ENCODE results near the gene MED31.
"Not testable (repeated sequence)": the region's sequence is repeated elsewhere in the genome, so short reads cannot be mapped to it uniquely, and the experiment has no call there.

The MED31 gene

DNA sequence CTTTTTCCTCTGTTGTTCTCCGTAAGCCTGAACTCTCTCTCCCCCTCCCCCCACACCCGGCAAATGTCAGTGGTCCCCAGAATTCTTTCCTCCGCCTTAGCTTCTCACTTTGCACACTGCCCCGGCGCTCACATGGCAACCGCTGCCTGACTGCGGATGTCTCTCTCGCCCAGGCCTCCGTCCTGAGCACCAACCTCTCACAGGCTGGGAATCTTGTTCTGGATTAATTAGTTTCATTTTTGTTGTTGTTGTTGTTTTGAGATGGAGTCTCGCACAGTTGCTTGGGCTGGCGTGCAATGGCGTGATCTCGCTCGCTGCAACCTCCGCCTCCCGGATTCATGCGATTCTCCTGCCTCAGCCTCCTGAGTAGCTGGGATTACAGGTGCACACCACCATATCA is 16.8 kb upstream of the MED31 start:
- Histone ChIP-seq H3K4me3 (ENCODE audit: low read length in 2 of 2) (no peak overlapping the region), H3K27ac (ENCODE audit: low read depth in 2 of 2, low read length in 2 of 2) (no peak overlapping the region), H3K36me3 (ENCODE audit: control insufficient read depth in 2 of 2, insufficient read depth in 2 of 2, low read length in 2 of 2) (no peaks in the 10 kb centered on the region), H3K9ac (ENCODE audit: low read depth in 1 of 2, low read length in 2 of 2) (no peak overlapping the region), H3K27me3 (ENCODE audit: control insufficient read depth in 2 of 2, insufficient read depth in 2 of 2, low read length in 2 of 2) (no peaks in the 10 kb centered on the region), H3K4me1 (ENCODE audit: control insufficient read depth in 2 of 2, insufficient read depth in 2 of 2, low read length in 2 of 2) (peaks cover 2 to 3% of the 10 kb centered on the region in 2 donors), H3K9me3 (ENCODE audit: control insufficient read depth in 2 of 2, low read length in 2 of 2) (no peaks in the 10 kb centered on the region)

DNA sequence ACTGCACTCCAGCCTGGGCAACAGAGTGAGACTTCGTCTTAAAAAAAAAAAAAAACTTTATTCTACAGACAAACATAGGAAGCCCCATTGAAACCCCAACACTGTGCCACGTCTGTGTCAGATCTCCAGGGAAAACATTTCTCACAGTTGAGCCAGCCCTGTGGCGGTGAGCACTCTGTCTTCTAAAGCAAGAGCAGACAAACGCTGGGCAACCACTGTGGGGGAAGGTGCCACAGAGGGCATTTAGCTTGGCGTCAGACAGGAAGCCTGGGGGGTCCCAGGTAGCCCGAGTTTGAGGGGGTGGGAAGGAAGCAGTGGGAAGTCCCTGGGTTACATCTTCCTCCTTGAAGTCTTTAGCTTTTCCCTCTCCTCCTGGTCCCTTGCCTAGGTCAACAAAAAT is 16.1 kb upstream of the MED31 start:
- Histone ChIP-seq H3K9ac (ENCODE audit: low read depth in 1 of 2, low read length in 2 of 2) (no peak overlapping the region), H3K9me3 (ENCODE audit: control insufficient read depth in 2 of 2, low read length in 2 of 2) (no peaks in the 10 kb centered on the region), H3K36me3 (ENCODE audit: control insufficient read depth in 2 of 2, insufficient read depth in 2 of 2, low read length in 2 of 2) (no peaks in the 10 kb centered on the region), H3K4me1 (ENCODE audit: control insufficient read depth in 2 of 2, insufficient read depth in 2 of 2, low read length in 2 of 2) (peaks cover 2 to 3% of the 10 kb centered on the region in 2 donors), H3K27me3 (ENCODE audit: control insufficient read depth in 2 of 2, insufficient read depth in 2 of 2, low read length in 2 of 2) (no peaks in the 10 kb centered on the region), H3K27ac (ENCODE audit: low read depth in 2 of 2, low read length in 2 of 2) (no peak overlapping the region), H3K4me3 (ENCODE audit: low read length in 2 of 2) (no peak overlapping the region)

DNA sequence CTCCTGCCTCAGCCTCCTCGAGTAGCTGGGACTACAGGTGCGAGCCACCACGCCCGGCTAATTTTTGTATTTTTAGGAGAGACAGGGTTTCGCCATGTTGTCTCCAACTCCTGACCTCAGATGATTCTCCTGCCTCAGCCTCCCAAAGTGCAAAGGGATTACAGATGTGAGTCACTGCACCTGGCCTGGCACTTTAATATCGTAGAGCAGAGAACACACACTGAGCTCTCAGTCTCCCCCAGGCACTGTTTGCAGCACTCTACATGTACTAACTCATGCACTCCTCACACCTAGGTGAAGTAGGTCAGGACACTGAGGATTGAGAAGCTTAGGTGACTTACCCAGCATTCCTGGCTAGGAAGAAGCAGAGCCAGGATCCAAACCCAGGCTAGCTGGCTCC is 15.2 kb upstream of the MED31 start:
- no peaks in the 10 kb centered on the region for H3K9me3 ChIP-seq (ENCODE audit: control insufficient read depth in 2 of 2, low read length in 2 of 2)
- no peak overlapping the region for H3K27ac ChIP-seq (ENCODE audit: low read depth in 2 of 2, low read length in 2 of 2)
- H3K4me1 ChIP-seq (ENCODE audit: control insufficient read depth in 2 of 2, insufficient read depth in 2 of 2, low read length in 2 of 2), result peaks cover 2 to 3% of the 10 kb centered on the region in 2 donors
- no peak overlapping the region for H3K4me3 ChIP-seq (ENCODE audit: low read length in 2 of 2)
- H3K36me3 ChIP-seq (ENCODE audit: control insufficient read depth in 2 of 2, insufficient read depth in 2 of 2, low read length in 2 of 2), result no peaks in the 10 kb centered on the region
- H3K27me3 ChIP-seq (ENCODE audit: control insufficient read depth in 2 of 2, insufficient read depth in 2 of 2, low read length in 2 of 2), result no peaks in the 10 kb centered on the region
- H3K9ac ChIP-seq (ENCODE audit: low read depth in 1 of 2, low read length in 2 of 2), result no peak overlapping the region

DNA sequence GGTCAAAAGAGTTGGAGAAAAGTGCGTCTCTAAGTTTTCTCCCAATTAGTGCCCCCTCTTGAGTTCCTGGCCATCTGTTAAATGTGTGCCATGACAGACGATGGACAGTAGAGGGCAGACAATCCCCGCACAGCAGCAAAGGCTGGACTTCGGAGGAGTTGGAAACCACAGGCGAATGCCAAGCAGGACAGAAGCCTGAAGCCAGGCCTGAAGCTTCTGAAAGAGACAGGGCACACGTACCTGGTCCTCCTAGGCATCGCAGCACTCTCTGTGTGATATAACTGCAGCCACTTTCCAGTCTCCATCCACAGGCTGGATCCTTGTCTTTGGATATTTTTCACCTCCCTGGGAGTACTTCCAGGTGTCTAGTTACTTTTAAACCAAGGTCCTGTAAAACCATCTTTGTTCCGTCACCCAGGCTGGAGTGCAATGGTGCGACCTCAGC is 14.7 kb upstream of the MED31 start:
- no peaks in the 10 kb centered on the region for H3K27me3 ChIP-seq (ENCODE audit: control insufficient read depth in 2 of 2, insufficient read depth in 2 of 2, low read length in 2 of 2)

DNA sequence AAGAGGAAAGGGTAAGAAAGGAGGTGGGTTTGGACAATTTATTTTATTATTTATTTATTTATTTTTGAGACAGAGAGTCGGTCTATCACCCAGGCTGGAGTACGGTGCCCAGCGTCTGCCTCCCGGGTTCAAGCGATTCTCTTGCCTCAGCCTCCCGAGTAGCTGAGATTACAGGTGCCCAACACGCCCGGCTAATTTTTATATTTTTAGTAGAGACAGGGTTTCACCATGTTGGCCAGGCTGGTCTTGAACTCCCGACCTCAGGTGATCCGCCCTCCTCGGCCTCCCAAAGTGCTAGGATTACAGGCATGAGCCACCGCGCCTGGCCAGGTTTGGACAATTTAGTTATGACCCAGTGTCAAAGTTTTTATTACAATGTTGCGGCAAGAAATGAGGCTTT is 11.8 kb upstream of the MED31 start:
- H3K9me3 ChIP-seq (ENCODE audit: control insufficient read depth in 2 of 2, low read length in 2 of 2); H3K9ac ChIP-seq (ENCODE audit: low read depth in 1 of 2, low read length in 2 of 2); H3K4me3 ChIP-seq (ENCODE audit: low read length in 2 of 2); H3K27ac ChIP-seq (ENCODE audit: low read depth in 2 of 2, low read length in 2 of 2); H3K4me1 ChIP-seq (ENCODE audit: control insufficient read depth in 2 of 2, insufficient read depth in 2 of 2, low read length in 2 of 2); H3K27me3 ChIP-seq (ENCODE audit: control insufficient read depth in 2 of 2, insufficient read depth in 2 of 2, low read length in 2 of 2); H3K36me3 ChIP-seq (ENCODE audit: control insufficient read depth in 2 of 2, insufficient read depth in 2 of 2, low read length in 2 of 2): not testable (repeated sequence)

More for the DNA sequence above, 14.7 kb upstream of the MED31 start:
- H3K27ac ChIP-seq (ENCODE audit: low read depth in 2 of 2, low read length in 2 of 2), result no peak overlapping the region
- peaks cover 2 to 3% of the 10 kb centered on the region in 2 donors for H3K4me1 ChIP-seq (ENCODE audit: control insufficient read depth in 2 of 2, insufficient read depth in 2 of 2, low read length in 2 of 2)
- no peak overlapping the region for H3K4me3 ChIP-seq (ENCODE audit: low read length in 2 of 2)
- no peaks in the 10 kb centered on the region for H3K9me3 ChIP-seq (ENCODE audit: control insufficient read depth in 2 of 2, low read length in 2 of 2)
- no peaks in the 10 kb centered on the region for H3K36me3 ChIP-seq (ENCODE audit: control insufficient read depth in 2 of 2, insufficient read depth in 2 of 2, low read length in 2 of 2)
- H3K9ac ChIP-seq (ENCODE audit: low read depth in 1 of 2, low read length in 2 of 2), result no peak overlapping the region

DNA sequence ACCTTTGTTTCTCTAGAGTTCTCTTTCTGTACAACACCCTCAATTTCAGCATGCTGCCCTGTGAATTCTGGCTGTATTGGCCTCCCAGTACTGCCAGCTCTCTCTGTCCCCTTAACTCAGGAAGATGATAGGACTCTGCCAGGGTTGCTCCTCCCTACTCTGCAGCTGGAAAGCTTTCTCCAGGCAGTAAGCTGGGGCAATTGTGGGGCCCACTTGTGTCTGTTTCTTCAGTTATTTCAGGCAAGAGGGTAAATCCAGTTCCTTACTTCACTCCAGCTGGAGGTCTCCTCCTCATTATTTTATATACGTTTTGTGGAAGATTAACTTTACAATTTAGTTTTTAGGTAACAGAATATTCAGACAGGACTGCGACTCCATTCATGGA is 10.1 kb upstream of the MED31 start:
- H3K4me1 ChIP-seq (ENCODE audit: control insufficient read depth in 2 of 2, insufficient read depth in 2 of 2, low read length in 2 of 2), result peaks cover 2 to 3% of the 10 kb centered on the region in 2 donors
- H3K27me3 ChIP-seq (ENCODE audit: control insufficient read depth in 2 of 2, insufficient read depth in 2 of 2, low read length in 2 of 2), result no peaks in the 10 kb centered on the region
- no peak overlapping the region for H3K4me3 ChIP-seq (ENCODE audit: low read length in 2 of 2)
- no peak overlapping the region for H3K9ac ChIP-seq (ENCODE audit: low read depth in 1 of 2, low read length in 2 of 2)
- H3K9me3 ChIP-seq (ENCODE audit: control insufficient read depth in 2 of 2, low read length in 2 of 2), result no peaks in the 10 kb centered on the region
- no peak overlapping the region for H3K27ac ChIP-seq (ENCODE audit: low read depth in 2 of 2, low read length in 2 of 2)
- no peaks in the 10 kb centered on the region for H3K36me3 ChIP-seq (ENCODE audit: control insufficient read depth in 2 of 2, insufficient read depth in 2 of 2, low read length in 2 of 2)

DNA sequence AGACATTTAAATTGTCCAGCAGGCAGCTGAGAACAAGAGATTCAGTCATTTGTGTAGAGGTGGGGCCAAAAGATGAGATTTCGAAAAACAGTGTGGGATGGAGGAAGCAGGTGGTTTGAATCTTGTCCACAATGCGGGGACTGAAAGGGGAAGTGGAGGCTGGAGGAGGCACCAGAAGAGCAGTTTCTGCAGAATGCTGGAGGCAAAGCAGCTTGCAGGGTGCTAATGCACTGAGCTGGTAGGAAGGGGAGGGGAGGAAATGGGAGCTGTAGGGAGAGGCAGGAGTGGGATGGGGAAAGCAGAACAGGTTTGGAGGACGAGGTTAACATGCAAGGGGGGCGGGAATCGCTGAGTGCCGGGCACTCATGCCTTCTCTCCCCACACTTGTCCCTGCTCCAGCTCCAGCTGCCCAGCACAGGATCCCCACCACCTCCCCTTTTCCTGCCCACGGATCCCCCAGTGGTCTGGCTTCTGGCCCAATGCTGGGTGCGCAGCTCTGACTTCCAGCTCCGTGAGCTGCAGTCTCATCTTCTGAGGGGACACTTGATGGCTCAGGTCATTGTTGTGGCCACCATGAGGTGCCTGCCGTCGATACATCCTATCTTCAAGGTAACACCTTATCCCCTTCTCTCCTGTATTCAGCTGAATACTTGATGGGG is 9.5 kb upstream of the MED31 start:
- Histone ChIP-seq H3K4me1 (ENCODE audit: control insufficient read depth in 2 of 2, insufficient read depth in 2 of 2, low read length in 2 of 2) (no peaks in the 10 kb centered on the region), H3K36me3 (ENCODE audit: control insufficient read depth in 2 of 2, insufficient read depth in 2 of 2, low read length in 2 of 2) (no peaks in the 10 kb centered on the region), H3K27ac (ENCODE audit: low read depth in 2 of 2, low read length in 2 of 2) (no peak overlapping the region), H3K9me3 (ENCODE audit: control insufficient read depth in 2 of 2, low read length in 2 of 2) (no peaks in the 10 kb centered on the region), H3K27me3 (ENCODE audit: control insufficient read depth in 2 of 2, insufficient read depth in 2 of 2, low read length in 2 of 2) (no peaks in the 10 kb centered on the region), H3K9ac (ENCODE audit: low read depth in 1 of 2, low read length in 2 of 2) (no peak overlapping the region), H3K4me3 (ENCODE audit: low read length in 2 of 2) (no peak overlapping the region)

DNA sequence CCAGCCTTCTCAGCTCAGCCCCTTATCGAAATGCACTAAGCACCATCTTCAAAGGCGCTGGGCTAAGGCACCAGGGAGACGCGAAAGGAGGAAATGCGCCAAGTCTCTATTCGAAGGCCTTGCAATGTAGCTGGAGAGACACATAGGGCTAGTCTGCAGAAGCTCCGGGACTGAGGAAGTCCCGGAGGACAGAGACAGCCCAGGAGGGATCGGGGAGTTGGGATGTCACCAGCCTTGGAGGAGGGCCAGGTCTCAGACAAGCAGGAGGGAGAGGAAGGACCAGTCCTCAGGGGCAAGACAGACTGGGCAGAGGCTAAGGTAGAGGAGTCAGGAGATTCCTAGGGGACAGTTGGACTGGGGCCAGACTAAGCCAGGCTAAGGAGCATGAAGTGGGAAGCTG is 8.7 kb upstream of the MED31 start:
- Histone ChIP-seq H3K27ac (ENCODE audit: low read depth in 2 of 2, low read length in 2 of 2) (no peak overlapping the region), H3K27me3 (ENCODE audit: control insufficient read depth in 2 of 2, insufficient read depth in 2 of 2, low read length in 2 of 2) (peaks cover 4 to 5% of the 10 kb centered on the region in 2 donors), H3K9me3 (ENCODE audit: control insufficient read depth in 2 of 2, low read length in 2 of 2) (no peaks in the 10 kb centered on the region), H3K9ac (ENCODE audit: low read depth in 1 of 2, low read length in 2 of 2) (no peak overlapping the region), H3K4me3 (ENCODE audit: low read length in 2 of 2) (no peak overlapping the region), H3K4me1 (ENCODE audit: control insufficient read depth in 2 of 2, insufficient read depth in 2 of 2, low read length in 2 of 2) (peaks cover under 1 to 1% of the 10 kb centered on the region in 2 donors), H3K36me3 (ENCODE audit: control insufficient read depth in 2 of 2, insufficient read depth in 2 of 2, low read length in 2 of 2) (no peaks in the 10 kb centered on the region)

DNA sequence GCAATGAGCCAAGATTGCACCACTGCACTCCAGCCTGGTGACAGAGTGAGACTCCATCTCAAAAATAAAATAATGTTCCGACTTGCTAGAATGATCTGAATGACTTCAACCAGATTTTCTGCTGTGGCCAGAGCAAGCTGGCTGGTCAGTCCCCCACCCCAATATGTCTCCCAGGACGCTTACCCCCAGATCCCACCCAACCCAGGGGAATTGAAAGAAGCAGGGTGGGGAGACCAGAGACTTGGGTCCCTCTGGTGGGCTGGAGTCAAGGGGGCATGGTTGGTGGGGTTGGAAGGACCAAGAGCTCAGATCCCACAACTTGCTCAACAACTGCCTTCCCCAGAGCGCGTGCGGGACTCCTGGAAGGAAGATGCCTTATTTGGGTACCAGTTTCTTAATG is 7.0 kb upstream of the MED31 start:
- not testable (repeated sequence) for H3K27ac ChIP-seq (ENCODE audit: low read depth in 2 of 2, low read length in 2 of 2); H3K9me3 ChIP-seq (ENCODE audit: control insufficient read depth in 2 of 2, low read length in 2 of 2); H3K9ac ChIP-seq (ENCODE audit: low read depth in 1 of 2, low read length in 2 of 2); H3K27me3 ChIP-seq (ENCODE audit: control insufficient read depth in 2 of 2, insufficient read depth in 2 of 2, low read length in 2 of 2); H3K4me3 ChIP-seq (ENCODE audit: low read length in 2 of 2); H3K36me3 ChIP-seq (ENCODE audit: control insufficient read depth in 2 of 2, insufficient read depth in 2 of 2, low read length in 2 of 2); H3K4me1 ChIP-seq (ENCODE audit: control insufficient read depth in 2 of 2, insufficient read depth in 2 of 2, low read length in 2 of 2)

DNA sequence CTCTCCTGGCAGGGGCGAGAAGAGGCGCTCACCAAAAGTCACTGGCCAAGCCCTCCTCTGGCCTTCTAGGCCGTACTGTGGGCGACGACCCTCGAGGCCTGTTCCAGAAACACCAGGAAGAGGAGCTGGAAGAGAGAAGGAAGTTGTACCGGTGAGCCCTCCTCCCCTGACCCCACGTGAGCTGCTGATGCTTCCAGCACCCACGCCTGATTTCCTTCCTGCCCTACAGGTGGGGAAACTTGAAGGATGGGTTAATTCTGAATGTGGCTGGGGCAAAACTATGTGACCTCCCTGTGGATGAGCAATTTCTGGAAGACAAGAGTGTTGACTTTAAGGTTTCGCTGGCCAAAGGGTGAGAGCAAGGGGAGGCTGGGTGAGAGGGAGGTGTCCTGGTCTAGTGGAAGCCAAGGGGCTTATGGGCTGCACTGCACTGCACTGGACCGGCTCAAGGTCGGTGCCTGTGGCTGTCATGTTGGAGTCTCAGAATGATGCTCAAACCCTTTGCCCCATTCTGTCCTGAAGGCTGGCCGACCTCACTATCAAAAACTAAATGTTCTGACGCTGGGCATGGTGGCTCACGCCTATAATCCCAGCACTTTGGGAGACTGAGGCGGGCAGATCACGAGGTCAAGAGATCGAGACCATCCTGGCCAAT is 6.4 kb upstream of the MED31 start:
- Histone ChIP-seq H3K36me3 (ENCODE audit: control insufficient read depth in 2 of 2, insufficient read depth in 2 of 2, low read length in 2 of 2) (no peaks in the 10 kb centered on the region), H3K9me3 (ENCODE audit: control insufficient read depth in 2 of 2, low read length in 2 of 2) (no peaks in the 10 kb centered on the region), H3K9ac (ENCODE audit: low read depth in 1 of 2, low read length in 2 of 2) (no peak overlapping the region), H3K4me3 (ENCODE audit: low read length in 2 of 2) (peak overlapping the region; percentile 10 to 42), H3K4me1 (ENCODE audit: control insufficient read depth in 2 of 2, insufficient read depth in 2 of 2, low read length in 2 of 2) (peaks cover 6 to 7% of the 10 kb centered on the region in 2 donors), H3K27ac (ENCODE audit: low read depth in 2 of 2, low read length in 2 of 2) (no peak overlapping the region), H3K27me3 (ENCODE audit: control insufficient read depth in 2 of 2, insufficient read depth in 2 of 2, low read length in 2 of 2) (peaks cover 6 to 7% of the 10 kb centered on the region in 2 donors)

Data from mucosa of rectum (tissue), 2 donors.